Amniotic stem cell (primary cell): Measurements from ENCODE around the gene DUT.
A peak's percentile ranks its signal among the peaks of the same experiment; 100 is the strongest.

Source experiments
- DNase-seq: peaks from one replicate; lab custom pipeline; 2025; lab: John Stamatoyannopoulos, UW

Gene DUT

DNA sequence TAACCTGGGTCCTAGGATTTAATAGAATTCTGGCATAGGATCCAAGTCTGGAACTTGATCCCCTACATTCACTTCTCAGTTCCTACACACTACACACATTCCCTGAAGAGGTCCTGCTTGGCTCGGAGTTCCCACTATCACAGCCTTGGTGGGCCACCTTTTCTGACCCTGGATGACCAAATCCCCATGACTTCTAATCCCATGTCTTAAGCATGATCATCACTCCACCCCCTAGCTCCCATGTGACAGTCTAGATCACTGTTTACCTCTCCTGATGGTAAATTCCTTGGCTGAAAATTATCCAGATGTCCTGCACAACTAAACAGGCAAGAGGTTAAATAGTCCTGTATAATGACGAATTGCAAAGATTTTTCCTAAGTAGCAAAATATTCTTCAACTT, 40.3 kb downstream of the DUT start:
- DNase-seq, result no peak

DNA sequence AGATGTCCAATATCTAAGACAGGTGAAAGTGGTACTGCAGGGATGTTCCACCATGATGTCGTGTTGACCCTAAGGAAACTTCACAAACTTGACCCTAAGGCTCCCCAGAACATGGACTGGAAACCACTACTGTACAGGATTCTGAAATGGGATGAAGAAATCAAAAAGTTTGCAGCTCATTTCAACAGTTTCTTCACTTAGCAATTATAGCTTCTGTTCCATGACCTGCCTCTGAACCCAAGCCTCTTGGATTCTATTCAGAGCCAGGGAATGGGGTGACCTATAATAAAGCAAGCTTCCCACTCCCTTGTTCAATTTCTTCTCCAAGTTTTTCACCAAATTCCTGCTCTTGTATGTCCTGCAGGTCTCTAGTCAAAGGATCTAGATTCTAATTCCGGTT, 40.7 kb downstream of the DUT start:
- no peak for DNase-seq

DNA sequence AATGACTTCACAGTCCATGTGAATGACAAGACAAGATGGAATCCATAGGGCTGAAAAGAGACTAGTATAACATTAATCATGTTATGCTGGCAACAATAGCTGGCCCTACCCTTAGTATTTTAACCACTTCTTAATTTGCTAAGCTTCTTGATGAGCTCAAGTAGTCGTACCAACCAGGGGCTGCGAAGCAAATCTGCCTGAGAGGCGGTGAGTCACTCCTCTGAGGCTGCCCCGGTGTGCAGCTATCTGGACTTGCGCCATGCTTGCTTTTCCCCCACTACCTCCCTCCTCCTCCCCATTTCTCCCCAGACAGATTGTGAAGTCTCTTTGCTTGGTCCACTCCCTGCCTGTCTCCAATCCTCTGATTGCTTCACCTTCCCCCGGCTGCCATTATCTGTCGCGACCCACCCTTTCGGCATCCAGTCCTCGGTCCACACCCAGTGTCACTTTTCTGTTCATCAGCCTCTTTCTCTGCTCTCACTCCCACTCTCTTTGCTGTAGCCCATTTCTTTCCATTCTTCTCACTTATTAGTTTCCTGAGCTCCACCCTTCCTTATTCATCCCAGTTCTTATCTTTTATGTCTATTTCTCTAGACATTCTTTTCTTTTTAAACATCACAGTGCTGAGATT, 42.7 kb downstream of the DUT start:
- peak; percentile 51 for DNase-seq

DNA sequence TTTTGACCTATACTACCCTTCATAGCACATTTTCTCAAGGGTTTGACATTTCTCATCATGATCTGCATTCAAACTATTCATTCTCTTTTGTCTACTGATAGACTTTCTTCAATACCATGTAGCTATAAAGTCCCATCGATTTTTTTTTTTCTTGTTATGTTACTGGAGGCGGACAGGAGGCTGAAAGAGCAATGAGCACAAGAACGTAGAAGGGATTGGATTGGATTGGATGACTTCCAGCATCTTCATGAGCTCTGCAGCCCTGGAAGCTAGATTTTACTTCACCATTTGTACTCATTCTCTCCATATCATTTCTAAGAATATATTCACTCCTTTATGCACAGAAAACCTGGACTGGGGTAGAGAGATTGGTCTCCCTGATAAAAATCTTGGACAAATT, 43.2 kb downstream of the DUT start:
- DNase-seq, result no peak

DNA sequence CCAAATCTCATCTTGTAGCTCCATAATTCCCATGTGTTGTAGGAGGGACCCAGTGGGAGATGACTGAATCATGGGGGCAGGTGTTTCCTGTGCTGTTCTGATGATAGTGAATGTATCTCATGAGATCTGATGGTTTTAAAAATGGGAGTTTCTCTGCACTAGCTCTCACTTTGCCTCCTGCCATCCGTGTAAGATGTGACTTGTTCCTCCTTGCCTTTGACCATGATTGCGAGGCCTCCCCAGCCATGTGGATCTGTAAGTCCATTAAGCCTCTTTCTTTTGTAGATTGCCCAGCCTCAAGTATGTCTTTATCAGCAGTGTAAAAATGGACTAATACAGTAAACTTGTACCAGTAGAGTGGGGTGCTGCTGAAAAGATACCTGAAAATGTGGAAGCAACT, 44.5 kb downstream of the DUT start:
- no peak for DNase-seq

DNA sequence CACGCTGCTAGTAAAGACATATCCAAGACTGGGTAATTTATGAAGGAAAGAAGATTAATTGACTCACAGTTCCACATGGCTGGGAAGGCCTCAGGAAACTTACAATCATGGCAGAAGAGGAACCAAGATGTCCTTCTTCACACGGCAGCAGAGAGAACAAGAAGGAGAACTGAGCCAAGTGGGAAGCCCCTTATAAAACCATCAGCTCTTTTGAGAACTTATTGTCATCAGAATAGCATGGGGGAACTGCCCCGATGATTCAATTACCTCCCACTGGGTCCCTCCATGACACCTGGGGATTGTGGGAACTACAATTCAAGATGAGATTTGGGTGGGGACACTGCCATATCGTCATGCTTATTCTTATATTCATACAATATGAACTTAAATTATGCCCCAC, 49.0 kb downstream of the DUT start:
- no peak for DNase-seq

DNA sequence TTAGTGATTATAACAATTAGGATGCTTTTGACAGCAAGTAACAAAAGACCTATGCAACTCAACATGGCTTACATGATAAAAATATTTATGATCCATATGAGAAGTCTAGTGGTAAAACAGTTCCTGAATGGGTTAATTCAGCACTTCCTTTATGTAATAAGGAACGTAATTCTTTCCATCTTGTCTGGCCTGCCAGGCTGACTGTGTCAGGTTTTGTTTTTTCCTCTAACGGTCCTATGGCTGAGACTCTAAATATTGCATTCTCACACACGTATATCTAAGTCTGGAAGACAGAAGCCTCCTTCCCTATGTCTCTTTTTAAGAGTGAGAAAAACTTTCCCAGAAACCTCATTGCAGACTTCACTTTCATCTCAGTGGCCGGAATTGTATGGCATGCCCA, 50.6 kb downstream of the DUT start:
- DNase-seq, result no peak

DNA sequence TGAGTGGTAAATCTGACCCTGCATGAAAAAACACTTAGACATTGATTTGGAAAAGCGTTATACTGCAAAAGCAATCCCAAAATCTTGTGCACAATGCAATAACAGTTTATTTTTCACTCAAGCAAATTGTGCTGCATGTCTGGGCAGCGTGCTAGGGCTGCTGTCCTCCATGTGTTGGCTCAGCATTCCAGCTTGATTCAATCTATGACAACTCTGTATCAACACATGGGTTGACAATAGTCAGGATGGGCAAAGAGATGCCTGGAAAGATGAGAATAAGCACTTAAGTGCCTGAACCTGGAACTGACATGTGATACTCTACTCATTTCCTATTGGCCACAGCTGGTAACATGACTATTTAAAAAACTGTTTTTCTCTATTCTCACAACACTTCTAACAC, 51.8 kb downstream of the DUT start:
- no peak for DNase-seq

DNA sequence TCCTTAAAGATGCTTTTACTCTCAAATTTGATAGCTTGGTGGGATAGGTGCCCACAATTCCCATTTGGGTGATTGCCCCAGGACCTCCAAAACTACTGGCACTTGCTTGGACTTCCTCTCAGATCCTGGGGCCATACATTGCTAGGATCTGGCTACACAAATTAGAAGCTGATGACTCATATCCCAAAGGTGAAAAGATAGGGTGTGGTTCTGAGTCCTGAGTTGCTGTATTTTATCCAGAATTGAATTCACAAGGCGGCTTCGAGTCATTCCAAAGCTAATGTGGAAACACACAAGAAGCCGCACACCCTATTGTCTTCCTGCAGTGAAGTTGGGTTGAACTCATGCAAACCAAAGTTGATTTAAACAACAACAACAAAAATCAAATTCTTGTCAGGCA, 53.4 kb downstream of the DUT start:
- DNase-seq, result no peak

DNA sequence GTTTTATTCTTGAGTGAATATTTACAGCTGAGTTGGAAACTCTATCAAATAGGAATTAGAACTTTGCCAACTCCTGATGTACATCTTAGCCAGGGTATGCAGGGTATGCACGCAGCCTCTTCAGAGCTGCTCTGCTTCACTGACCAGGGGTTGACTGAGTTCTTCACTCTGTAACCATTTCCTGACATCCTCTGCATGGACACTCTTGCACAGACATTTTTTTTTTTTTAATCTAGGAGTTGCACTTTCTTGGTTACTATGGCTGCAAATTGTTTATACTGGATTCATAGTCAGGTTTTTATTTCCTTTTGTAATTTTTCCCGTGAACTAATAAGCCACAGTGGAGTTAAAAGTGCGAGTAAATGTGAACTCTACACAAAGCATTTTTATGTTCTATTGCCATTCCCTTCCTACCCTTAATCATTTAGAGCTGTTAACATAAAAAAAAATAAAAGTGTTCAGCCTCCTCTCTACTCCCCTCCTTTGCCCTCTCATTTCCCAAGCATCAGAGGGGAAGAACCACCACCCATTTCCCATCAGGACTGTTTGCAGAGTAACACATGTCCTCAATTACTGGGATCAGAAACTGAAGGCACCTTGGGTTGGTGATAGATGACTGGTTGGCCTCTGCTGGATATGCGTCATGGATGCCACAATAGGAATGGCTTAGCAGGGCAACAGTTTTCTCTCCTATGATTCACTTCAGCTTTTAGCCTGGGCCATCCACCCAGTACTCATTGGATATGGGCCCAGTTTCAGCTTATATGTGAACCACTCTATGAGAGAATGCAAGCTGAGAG, 54.0 kb downstream of the DUT start:
- peak; percentile 94 for DNase-seq

DNA sequence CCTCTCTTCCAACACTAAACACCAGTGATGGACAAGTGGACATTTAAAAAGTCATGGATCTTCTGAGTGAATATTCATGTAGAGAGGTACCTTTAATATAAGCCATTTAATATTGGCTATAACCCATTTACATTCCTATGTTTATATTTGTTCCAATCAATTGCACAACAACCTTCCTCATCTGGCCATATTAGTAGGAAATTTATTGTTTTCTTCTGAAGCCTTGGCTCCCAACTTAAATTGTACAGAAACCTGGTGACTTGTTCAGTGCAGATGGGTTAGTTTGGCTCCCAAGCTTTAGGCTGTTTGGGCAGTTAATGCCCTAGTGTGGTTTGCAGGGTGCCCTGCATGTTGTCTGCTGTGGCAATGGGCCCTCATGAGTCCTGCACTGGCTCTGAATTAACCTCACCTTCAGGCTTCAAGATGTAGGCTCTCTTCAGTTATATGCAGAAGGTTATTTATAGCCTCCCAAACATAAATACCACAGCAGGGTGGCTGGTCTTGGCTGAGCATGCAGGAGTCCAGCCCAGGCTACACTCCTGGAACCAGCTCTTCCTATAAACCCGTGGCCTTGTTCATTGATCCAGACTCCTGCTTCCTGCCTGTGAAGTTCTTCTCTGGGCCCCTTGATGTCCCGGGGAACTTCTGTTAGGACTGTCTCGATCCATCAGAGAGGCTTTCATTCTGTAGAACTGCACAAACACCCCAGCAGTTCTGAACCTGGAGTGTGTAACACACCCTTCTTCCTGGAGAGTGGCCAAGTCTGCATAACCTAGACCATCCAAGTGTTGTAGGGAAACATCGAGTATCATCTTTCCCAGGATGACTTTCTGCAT, 57.0 kb downstream of the DUT start:
- no peak for DNase-seq

DNA sequence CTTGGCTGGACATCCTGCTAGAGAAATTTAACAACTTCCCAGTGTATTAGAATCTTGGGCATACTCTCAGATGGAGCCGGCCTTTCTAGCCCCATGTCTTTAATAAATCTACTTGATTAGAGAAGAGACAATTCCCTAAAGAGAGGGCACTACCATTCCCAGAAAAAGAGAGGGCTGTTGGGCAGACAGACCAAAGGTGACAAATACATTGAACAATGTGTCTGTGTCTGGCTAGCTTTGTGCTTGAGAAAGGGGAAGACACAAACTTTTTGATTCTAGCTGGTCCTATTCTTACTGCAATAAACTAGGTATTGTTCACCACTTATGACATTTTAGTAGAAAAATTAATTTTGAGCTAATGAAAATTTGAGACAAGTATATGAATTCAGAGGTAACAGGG, 57.7 kb downstream of the DUT start:
- DNase-seq, result no peak

DNA sequence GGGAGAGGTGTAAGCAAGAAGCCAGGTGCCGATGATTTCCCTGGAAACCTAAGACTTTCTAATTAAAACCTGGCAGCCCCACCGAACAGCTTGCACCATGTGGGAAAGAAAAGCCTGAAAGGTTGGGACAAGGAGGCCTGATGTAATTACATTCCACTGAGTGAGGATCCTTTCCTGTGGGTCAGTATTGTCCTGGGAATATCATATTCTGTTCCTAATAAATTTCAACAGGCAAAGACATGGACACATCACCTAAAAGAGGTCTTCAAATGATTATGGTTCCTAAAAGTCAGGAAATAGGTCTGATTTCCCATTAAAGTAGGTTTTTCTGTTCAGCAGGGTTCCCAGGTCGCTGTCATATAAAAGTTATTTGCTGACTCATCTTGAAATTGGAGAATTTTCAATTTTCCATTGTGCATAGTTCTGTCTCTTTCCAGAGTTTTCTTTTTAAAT, 58.5 kb downstream of the DUT start:
- DNase-seq, result no peak

DNA sequence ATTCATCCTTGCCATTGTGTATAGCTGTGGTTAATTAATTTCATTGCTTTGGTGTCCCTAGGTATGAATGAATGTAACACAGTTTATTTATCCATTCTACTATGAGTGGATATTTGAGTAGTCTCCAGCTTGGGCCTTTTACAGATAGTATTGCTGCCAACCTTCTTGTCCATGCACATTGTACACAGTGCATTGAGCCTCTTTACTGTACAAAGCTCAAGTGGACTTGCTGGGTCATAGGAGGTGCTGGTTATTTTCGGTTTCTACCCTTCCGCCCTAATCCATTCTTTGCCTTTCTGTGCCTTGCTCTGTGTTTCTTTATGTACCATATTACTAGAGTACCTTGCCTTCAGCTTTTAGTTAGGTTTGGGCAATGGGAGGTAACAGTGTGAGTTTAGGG, 60.7 kb downstream of the DUT start:
- no peak for DNase-seq

DNA sequence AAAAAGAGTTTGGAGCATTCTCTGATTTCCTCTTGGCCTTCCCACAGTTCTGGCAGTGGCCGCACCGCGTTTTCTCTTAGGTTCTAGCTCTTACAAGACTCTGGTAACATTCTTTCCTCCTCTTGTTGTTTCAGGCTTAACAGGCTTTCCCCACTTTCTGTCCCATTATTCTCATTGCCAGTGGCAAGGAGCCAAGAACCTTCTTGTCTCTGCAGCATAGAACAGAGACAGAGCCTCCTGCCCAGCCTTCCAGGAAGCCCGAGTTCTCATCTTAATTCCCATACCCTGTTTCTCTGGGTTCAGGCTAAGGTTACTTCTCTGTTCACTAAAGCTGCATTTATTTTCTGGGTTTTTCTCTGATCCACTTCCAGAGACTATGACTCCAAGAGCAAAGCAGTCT, 61.1 kb downstream of the DUT start:
- no peak for DNase-seq
